GM21381 (cell line): Measurements from ENCODE around the gene TBC1D16.
"Not testable (repeated sequence)": the region's sequence is repeated elsewhere in the genome, so short reads cannot be mapped to it uniquely, and the experiment has no call there.

Experiments
- ATAC-seq: cut with Tn5 transposase; IDR thresholded peaks from one replicate; pipeline ENCODE4 v1.9.1; 2021; ENCODE audit warnings: mild to moderate bottlenecking, moderate library complexity; ENCODE audit not compliant: unreplicated experiment

TBC1D16 gene

GRCh38 chr17:79977161-79977631, 58.5 kb downstream of the TBC1D16 start:
- ATAC-seq = no peak

- no peak for ATAC-seq
These were observed 59.2 kb downstream of the TBC1D16 start for GRCh38 chr17:79976451-79976850.

- ATAC-seq = no peak
These were observed 60.1 kb downstream of the TBC1D16 start for GRCh38 chr17:79975498-79976134.

DNA sequence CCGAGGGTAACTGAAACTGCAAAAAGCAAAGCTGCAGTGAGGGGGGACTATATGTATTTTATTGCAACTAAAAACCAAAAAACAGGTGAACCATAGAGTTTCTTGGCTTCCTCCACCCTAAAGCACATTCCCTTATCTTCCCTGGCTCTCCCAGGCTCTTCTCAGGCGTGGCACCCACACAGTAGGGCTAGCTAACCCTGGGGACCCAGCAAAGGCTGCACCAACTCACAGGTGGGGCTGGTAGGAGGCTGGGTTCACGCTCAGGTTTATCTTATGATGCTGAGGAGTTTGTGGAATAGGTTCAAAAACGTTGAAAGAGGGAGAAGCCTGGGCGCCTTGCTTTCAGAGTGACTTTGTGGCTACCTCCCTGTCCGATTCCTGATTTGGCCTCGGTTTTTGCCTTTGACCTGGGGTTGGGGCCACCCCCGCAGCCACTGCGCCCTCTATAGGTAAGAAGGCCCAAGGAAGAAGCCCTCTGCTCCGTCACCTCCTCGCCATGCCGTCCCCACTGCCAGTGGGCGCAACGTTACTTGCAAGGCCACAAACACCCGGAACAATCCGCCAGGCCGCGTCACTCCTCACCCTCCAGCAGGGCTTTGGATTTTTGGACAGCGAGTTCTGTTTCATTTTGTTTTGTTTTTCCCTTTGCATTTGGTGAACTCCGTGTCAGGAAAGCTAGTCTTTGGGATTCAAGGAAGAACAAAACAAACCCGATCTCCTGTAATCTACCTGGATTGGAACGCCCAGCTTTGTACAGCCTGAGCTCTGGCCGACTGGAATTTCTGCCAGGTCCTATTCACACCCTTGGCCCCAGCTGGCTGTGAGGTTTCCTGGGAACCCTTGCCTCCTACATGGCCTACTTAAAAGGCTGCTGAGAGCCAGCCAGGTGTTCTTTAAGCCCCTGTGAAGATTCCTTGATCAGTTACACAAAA, 60.8 kb downstream of the TBC1D16 start:
- ATAC-seq = no peak

DNA sequence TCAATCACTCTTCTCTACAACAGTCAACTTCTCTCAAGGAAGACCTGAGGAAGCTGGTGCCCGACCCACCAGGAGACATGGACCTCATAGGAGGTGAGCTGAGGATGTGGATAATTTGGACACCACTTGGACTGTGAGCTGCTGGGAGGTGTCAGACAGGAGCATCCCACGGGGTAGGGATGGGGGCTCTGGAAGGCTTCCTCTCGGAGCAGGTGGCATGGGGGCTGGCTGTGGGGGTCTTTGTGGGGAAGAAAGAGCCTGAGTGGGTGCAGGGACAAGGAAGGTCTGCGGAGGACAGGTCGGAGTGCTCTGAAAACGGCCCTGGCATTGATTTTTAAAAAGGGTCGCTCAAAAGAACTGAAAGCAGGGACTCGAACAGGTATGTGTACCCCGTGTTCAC, 64.0 kb downstream of the TBC1D16 start:
- no peak for ATAC-seq

GRCh38 chr17:79970576-79971068, 65.0 kb downstream of the TBC1D16 start:
- ATAC-seq = no peak

GRCh38 chr17:79969906-79970305, 65.8 kb downstream of the TBC1D16 start:
- ATAC-seq = no peak

DNA sequence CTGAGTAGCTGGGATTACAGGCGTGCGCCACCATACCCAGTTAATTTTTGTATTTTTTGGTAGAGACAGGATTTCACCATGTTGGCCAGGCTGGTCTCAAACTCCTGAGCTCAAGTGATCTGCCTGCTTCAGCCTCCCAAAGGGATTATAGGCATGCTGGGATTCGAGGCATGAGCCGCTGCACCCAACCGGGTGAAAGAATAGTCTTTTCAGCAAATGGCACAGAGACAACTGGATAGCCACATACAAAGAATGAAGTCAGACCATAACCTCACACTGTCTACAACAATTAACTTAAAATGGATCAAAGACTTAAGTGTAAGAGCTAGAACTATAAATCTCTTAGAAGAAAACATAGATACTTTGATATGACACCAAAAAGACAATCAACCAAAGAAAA, 67.6 kb downstream of the TBC1D16 start:
- ATAC-seq = no peak

- ATAC-seq = no peak
These were observed 69.0 kb downstream of the TBC1D16 start for GRCh38 chr17:79966681-79967080.

GRCh38 chr17:79965806-79966205, 69.9 kb downstream of the TBC1D16 start:
- no peak for ATAC-seq

GRCh38 chr17:79962467-79962866, 73.2 kb downstream of the TBC1D16 start:
- ATAC-seq = not testable (repeated sequence)

DNA sequence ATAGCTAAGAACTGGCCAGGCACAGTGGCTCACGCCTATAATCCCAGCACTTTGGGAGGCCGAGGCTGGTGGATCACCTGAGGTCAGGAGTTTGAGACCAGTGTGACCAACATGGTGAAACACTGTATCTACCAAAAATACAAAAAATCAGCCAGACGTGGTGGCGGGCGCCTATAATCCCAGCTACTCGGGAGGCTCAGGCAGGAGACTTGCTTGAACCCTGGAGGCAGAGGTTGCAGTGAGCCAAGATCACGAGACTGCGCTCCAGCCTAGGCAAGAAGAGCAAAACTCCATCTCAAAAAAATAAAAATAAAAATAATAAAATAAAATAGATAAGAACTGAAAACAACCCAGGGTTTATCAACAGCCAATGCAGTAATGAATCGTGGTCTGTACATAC, 74.1 kb downstream of the TBC1D16 start:
- ATAC-seq = not testable (repeated sequence)

GRCh38 chr17:79960788-79961522, 74.7 kb downstream of the TBC1D16 start:
- no peak for ATAC-seq

GRCh38 chr17:79959042-79959441, 76.6 kb downstream of the TBC1D16 start:
- ATAC-seq = no peak

GRCh38 chr17:79956853-79957252, 78.8 kb downstream of the TBC1D16 start:
- no peak for ATAC-seq

GRCh38 chr17:79956441-79956735, 79.3 kb downstream of the TBC1D16 start:
- not testable (repeated sequence) for ATAC-seq

GRCh38 chr17:79955691-79956440, 79.8 kb downstream of the TBC1D16 start:
- ATAC-seq = no peak

DNA sequence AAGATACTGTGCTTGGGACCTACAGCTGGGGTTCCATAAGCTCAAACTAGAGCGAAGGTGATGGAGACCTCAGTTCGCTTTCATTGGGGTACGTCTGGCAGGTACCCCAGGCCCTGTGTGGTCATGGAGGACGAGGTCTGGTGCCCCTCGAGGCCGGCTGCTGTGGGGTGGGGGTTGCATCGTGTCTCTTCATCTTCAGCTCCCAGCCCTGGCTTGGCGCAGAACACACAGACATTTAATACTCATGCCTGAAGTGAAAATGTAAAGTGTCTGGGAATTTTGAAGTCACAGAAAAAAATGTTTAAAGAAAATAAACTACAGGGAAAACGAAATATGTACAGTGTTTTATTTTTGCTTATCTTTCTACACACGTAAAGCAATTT, 80.5 kb downstream of the TBC1D16 start:
- ATAC-seq = no peak

DNA sequence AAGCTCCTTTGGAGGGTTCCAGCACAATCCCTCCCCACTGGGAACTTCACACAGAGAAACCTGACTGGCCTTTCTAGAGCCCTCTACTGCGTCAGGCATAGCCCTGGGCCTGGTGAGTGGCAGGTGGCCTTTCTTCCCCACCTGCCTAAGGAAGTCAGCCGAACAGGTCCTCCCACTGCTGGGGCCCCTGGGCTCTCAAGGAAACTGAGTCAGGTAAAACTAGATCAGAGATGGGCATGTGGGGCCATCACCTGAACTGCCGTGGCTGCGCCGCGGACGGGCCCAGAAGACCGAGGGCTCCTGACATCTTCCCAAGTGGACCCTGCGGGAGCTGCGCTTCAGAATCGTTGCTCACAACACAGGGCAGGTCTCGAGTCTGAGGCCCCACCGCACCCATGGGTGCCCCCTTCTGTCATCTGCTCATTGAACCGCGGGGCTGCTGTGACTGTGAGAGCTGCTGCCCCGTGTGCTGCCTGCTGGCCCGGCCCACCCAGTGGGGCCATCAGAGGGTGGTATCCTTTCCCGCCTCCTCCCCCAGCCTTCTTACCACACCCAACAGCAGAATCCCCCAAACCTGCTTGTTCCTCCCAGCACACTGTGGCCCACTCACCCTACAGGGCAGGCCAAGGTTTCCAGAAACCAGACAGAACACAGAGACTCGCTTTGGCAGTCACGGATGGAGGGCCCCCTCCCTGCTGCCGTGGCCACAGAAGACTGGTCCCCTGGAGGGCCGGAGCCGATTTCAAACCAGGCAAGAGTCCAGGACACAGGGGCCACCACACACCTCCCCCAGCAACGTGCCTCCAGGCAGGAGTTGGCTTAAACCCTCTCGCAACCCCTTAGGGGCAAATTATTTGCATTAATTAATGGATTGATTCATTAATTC, 81.1 kb downstream of the TBC1D16 start:
- ATAC-seq = no peak

DNA sequence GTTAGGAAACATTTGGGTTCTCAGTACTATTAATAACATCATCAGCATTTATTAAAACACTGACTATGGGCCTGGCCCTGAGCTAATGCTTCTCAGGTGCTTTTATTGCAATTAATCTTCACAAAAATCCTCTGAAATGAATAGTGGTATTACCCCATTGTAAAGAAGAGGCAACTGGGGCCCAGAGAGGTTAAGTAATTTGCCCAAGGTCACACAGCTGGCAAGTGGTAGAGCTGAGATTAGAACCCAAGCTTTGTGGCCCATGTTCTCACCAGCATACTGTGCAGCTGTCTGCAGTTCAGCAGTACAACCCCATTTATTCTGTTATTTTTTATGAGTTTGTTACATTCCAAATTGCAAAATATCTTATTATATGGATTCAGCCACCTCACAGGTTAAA, 82.3 kb downstream of the TBC1D16 start:
- ATAC-seq = no peak
